ENCODE data around the gene NAGS. TPM values are rescaled to one million over a fixed set of nuclear protein-coding genes. Genes with fewer than 3 reads are reported as not detected.
"Not testable (repeated sequence)": the region's sequence is repeated elsewhere in the genome, so short reads cannot be mapped to it uniquely, and the experiment has no call there.

NAGS gene
- total RNA-seq, 1 donor from 2014 or later: 1.0 TPM

DNA sequence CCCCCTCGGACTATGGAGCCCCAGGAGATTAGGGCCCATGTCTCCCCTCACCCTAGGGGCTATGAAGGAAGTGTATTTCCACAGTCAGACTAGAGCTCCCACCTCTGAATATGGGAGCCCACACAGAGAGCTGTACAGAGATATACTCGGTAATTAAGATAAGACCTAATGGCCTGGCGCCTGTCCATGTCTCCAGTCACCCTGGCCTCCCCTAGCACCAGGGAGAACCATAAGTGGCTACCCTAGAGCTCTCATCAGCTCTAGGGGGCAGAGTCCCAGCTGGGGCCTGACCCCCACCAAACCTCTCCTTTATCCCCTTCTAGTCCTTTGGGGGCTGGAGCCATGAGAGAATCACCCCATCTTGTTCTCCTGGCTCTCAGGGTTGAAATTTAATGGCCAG is 8.0 kb downstream of the NAGS start:
- H3K4me1 Mint-ChIP-seq: peaks cover 24% of the 10 kb centered on the region
- TF ChIP-seq, protein P1, sequence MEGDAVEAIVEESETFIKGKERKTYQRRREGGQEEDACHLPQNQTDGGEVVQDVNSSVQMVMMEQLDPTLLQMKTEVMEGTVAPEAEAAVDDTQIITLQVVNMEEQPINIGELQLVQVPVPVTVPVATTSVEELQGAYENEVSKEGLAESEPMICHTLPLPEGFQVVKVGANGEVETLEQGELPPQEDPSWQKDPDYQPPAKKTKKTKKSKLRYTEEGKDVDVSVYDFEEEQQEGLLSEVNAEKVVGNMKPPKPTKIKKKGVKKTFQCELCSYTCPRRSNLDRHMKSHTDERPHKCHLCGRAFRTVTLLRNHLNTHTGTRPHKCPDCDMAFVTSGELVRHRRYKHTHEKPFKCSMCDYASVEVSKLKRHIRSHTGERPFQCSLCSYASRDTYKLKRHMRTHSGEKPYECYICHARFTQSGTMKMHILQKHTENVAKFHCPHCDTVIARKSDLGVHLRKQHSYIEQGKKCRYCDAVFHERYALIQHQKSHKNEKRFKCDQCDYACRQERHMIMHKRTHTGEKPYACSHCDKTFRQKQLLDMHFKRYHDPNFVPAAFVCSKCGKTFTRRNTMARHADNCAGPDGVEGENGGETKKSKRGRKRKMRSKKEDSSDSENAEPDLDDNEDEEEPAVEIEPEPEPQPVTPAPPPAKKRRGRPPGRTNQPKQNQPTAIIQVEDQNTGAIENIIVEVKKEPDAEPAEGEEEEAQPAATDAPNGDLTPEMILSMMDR (IDR thresholded peaks at IDR 0.05): no peak
- no peak overlapping the region for H3K27ac Mint-ChIP-seq
- H3K36me3 Mint-ChIP-seq (ENCODE audit: low read depth): peaks cover 16% of the 10 kb centered on the region
- H3K27me3 Mint-ChIP-seq: no peaks in the 10 kb centered on the region
- no peaks in the 10 kb centered on the region for H3K9me3 Mint-ChIP-seq
- DNase-seq: no peak
- H3K4me3 Mint-ChIP-seq: no peak overlapping the region
- POLR2A ChIA-PET: no interaction called here
- no peak for ATAC-seq (ENCODE audit: low read depth)
- intact Hi-C loops (cut with micrococcal nuclease): loop anchor here (10.0 kb wide), 1 partner anchor 492 kb away; the partner anchor contains the start of gene GPATCH8
- CTCF ChIA-PET: no interaction called here

DNA sequence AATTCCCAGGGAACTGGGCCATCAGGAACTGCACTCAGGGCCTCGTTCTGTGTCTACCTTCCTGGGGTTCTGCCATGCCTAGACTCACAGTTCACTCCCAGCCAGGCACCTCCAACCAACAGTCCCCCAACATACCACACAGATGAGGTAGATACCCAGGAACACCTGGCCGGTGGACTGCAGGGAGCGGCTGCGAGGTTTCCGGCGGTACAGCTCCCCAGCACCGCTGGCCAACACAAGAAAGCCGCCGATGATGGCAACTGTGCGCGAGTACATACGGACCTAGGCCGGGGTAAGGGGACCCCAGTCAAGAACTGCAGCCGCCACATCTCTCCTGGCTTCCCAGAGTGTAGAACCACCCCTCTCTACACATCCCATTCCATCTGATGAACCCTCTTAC is 8.5 kb downstream of the NAGS start:
- ChIA-PET CTCF (no interaction called here), POLR2A (no interaction called here)
- no peak for ATAC-seq (ENCODE audit: low read depth)
- TF ChIP-seq, protein P1 (IDR thresholded peaks at IDR 0.05): no peak
- Mint-ChIP-seq H3K4me1 (peaks cover 20% of the 10 kb centered on the region), H3K36me3 (ENCODE audit: low read depth) (peaks cover 16% of the 10 kb centered on the region), H3K4me3 (peak overlapping the region; percentile 38), H3K27ac (no peak overlapping the region), H3K9me3 (no peaks in the 10 kb centered on the region), H3K27me3 (no peaks in the 10 kb centered on the region)
- DNase-seq: no peak
- intact Hi-C loops (cut with micrococcal nuclease): loop anchor here (10.0 kb wide), 1 partner anchor 492 kb away; the partner anchor contains the start of gene GPATCH8

DNA sequence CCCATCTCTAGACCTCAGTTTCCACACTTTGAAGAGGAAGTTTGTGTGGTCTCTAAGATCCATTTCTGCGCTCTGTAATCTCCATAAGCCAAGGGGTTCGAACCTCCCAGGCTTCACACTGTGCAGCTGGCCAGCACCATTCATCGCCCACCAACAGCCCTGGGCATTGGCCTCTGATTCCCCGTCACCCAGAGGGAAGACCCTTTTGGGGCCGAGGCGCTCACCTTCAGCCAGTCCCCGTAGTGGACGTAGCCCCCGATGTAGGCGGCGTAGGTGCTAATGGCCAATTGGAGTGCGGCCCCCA is 9.7 kb downstream of the NAGS start:
- H3K27ac Mint-ChIP-seq: peak overlapping the region; percentile 91
- ATAC-seq (ENCODE audit: low read depth): no peak

DNA sequence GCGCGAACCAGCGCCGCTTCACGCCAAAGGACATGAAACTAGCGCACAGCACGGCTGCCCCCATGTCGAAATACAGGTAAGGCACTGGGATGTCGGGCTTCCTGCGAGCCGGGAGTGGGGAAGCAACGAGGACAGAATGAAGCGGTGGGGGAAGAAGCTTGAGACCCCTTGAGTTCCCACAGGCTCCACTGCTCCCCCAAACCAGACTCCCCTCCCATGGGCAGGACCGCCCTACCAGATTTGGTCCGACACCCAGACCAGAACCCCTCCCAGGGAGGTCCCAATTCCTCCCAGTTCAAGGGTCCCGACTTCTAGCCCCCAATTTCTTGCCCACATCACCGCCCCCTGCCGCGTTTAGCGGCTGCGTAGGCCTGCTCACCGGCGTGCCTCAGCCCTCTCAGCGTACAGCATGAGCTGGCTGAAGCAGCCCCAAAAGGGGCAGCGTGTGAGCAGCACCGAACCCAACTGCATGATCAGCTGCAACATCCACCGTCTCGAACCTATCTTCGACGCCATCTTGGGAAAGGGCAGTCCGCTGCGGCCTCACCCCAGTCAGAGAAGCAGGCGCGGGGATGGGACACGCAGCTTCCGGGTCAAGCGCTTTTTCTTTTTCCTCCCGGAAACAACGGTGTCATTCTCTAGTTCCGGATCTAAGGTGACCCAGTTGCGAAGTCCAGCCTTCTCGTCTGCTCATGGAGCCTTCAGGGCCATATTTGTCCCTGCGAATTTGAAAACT is 10.2 kb downstream of the NAGS start, which contains the start of gene TMEM101:
TSS of gene TMEM101 (minus strand) at position 527 of the 736 bp plus-strand sequence. CDS start at position 516, 11 bp downstream.
- TF ChIP-seq, protein P1 (IDR thresholded peaks at IDR 0.05): no peak
- H3K27me3 Mint-ChIP-seq: no peaks in the 10 kb centered on the region
- DNase-seq (peak; percentile 67), ATAC-seq (ENCODE audit: low read depth) (peak; percentile 98)
- H3K4me3 Mint-ChIP-seq: peak within 1 kb of the TSS; percentile 100
- H3K4me1 Mint-ChIP-seq: peaks cover 14% of the 10 kb centered on the region
- POLR2A ChIA-PET: interaction anchor here (0.6 to 2.2 kb wide), 7 partner anchors 29 to 531 kb away, joined by 3 to 16 read pairs (median 4); partner anchors contain the start of genes DHX8, G6PC3, GPATCH8 and HDAC5
- intact Hi-C loops (cut with micrococcal nuclease): loop anchor here (1.0 to 10.0 kb wide), 4 partner anchors 8 to 490 kb away; partner anchors contain the start of genes G6PC3, GPATCH8 and TMUB2
- peaks cover 15% of the 10 kb centered on the region for H3K36me3 Mint-ChIP-seq (ENCODE audit: low read depth)
- CTCF ChIA-PET: no interaction called here
- H3K9me3 Mint-ChIP-seq: no peaks in the 10 kb centered on the region
- peak within 1 kb of the TSS; percentile 91 for H3K27ac Mint-ChIP-seq

More for the DNA sequence above, 9.7 kb downstream of the NAGS start:
- no peak for DNase-seq
- Mint-ChIP-seq H3K4me1 (peaks cover 14% of the 10 kb centered on the region), H3K4me3 (peak overlapping the region; percentile 100), H3K9me3 (no peaks in the 10 kb centered on the region), H3K27me3 (no peaks in the 10 kb centered on the region), H3K36me3 (ENCODE audit: low read depth) (peaks cover 16% of the 10 kb centered on the region)
- ChIA-PET POLR2A (interaction anchor here (0.6 to 2.2 kb wide), 7 partner anchors 30 to 530 kb away, joined by 3 to 16 read pairs (median 4); partner anchors contain the start of genes DHX8, G6PC3, GPATCH8 and HDAC5), CTCF (no interaction called here)
- intact Hi-C loops (cut with micrococcal nuclease): loop anchor here (1.0 to 10.0 kb wide), 4 partner anchors 8 to 491 kb away; partner anchors contain the start of genes G6PC3, GPATCH8 and TMUB2
- TF ChIP-seq, protein P1 (IDR thresholded peaks at IDR 0.05): no peak

DNA sequence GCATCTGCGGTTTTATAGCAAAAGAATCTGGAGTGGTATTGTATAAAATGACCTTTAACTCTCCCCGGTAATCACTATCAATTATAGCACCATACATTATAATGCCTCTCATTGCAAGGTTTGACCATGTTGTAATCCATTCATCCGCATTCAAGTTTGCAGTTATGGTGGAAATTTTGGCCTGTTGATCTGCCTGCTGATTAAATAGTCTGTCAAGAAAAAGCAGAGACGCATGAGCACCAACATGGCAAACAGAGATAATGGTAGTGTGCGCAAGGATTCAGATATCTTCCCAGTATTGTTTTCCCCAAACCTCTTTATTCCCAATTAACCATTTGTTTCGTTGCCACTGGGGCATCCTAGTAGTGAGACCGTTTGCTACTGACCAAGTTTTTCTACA is 16.8 kb downstream of the NAGS start:
- H3K27ac Mint-ChIP-seq; H3K27me3 Mint-ChIP-seq; DNase-seq; intact Hi-C loops (cut with micrococcal nuclease); H3K4me1 Mint-ChIP-seq; ATAC-seq (ENCODE audit: low read depth); H3K4me3 Mint-ChIP-seq; H3K9me3 Mint-ChIP-seq; POLR2A ChIA-PET: not testable (repeated sequence)
- CTCF ChIA-PET: interaction anchor here (0.8 kb wide), 1 partner anchor 102 kb away, joined by 3 read pairs; the partner anchor contains the start of gene HDAC5
- H3K36me3 Mint-ChIP-seq (ENCODE audit: low read depth): peaks cover 16% of the 10 kb centered on the region
